Measurements from ENCODE around the gene GGPS1.
A peak's percentile ranks its signal among the peaks of the same experiment; 100 is the strongest.
"Not testable (repeated sequence)": the region's sequence is repeated elsewhere in the genome, so short reads cannot be mapped to it uniquely, and the experiment has no call there.

The GGPS1 gene

DNA sequence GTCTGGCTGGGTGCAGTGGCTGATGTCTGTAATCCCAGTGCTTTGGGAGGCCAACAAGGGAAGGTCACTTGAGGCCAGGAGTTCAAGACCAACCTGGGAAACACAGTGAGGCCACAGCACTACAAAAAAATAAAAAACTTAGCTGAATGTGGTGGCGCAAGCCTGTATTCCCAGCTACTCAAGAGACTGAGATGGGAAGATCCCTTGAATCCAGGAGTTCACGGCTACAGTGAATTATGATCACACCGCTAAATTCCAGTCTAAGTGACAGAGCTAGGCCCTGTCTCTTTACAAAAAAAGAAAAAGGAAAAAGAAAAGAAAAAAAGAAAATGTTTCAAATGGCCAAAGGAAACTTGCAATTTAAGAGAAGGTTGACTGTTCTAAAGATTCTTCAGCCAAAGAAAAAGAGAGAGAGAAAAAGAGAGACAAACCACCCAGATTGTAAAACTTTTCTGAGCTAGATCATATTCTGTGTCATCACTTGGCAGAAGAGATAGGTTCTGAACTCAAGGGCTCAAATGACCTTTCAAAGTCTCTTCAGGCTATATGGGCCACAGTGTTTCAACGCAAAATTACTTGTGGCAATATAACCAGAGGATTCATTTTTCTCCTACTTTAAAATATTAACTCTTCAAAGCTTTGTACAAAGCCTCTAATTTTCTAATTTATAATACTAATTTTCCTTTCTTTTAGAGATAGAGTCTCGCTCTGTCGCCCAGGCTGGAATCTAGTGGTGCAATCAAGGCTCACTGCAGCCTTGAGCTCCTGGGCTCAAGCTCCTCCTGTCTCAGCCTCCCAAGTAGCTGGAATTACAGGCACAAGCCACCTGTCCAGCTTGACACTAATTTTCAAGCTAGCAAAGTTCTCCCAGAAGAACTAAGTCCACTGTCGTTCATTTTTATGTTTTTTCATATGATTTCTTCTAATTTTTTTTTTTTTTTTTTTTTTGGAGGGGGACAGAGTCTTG is 20.9 kb upstream of the GGPS1 start:
- no peak for DNase-seq

DNA sequence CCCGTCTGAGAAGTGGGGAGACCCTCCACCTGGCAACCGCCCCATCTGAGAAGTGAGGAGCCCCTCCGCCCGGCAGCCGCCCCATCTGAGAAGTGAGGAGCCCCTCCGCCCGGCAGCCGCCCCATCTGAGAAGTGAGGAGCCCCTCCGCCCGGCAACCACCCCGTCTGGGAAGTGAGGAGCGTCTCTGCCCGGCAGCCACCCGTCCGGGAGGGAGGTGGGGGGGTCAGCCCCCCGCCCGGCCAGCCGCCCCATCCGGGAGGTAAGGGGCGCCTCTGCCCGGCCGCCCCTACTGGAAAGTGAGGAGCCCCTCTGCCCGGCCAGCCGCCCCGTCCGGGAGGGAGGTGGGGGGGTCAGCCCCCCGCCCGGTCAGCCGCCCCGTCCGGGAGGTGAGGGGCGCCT is 19.2 kb upstream of the GGPS1 start:
- not testable (repeated sequence) for DNase-seq

DNA sequence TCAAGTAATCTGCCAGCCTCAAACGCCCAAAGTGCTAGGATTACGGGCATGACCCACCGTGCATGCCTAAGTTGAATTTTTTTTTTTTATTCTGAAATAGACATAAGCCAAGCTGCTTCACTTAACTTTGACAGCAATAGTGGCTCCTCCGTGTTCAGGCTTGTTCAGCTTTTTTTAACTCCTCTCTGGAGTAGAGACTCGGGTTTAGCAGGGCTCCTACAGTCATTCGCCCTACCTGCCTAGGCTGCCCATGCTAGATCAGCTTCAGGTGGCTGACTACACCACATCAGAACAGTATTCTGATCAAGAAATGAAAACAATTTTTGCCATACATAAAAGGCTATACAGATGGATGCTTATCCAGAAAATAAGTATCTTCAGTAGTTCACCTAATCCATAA is 15.1 kb upstream of the GGPS1 start:
- no peak for DNase-seq

DNA sequence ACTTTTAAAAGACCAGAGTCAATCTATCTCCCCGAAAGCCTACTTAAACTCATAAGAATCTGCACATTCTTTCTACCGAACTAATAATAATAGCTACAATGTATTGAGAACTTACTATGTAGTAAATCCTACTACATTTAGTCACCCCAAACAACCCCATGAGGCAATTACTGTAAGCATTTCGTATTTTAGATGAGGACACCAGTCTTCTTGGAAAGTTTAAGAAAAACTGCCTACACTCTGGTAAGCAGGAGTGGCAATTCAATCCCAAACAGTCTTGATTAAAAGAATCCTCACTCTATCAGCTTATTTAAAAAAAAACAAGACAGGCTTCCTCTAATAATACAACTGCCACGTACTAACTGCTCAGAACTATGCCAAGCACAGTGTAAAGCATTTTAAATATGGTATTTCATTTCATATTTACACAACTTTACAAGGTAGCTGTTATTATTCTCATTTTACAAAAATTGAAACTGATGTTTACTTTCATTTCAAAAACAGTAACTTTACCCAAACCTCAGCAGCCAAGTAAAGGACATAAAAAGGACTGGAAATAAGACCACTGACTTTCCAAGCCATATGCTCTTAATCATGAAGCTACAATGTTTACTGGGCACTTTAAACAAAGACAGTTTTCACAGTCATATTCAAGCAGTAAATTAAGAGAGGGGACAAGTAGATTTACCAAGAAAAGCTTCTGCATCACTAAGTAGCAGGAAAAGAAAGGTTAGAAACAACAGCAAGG is 14.3 kb upstream of the GGPS1 start:
- DNase-seq: no peak

DNA sequence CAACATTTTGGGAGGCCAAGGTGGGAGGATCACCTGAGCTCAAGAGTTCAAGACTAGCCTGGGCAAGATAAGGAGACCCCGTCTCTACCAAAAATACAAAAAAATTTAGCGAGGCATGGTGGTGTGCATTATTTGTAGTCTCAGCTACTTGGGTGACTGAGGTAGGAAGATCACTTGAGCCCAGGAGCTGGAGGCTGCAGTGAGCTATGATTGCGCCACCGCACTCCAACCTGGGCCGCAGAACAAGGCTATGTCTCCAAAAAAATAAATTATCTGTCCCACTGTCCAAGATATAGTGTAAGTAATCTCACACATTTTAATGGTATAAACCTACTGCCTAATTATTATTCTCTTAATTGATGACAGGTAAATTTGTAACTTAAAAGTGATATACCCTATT is 13.2 kb upstream of the GGPS1 start:
- no peak for DNase-seq

DNA sequence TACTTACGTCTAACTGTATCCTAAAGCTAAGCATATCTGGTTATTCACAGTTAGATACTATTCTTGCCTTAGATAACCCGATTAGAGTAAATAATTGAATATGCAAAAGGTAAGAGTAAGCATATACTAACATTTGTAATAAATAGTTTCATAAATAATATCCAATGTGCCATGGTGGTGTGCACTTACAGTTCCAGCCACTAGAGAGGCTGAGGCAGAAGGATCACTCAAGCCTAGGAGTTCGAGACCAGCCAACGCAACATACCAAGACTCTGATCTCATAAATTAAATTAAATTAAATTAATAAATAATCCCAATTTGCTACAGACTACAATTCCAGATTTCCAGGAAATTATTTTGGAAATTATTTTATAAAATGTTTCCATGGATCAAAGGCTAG is 12.6 kb upstream of the GGPS1 start:
- DNase-seq: no peak

GRCh38 chr1:235317168-235317567 is 11.2 kb upstream of the GGPS1 start:
- DNase-seq: no peak

GRCh38 chr1:235319255-235319654 is 9.1 kb upstream of the GGPS1 start:
- DNase-seq: no peak

DNA sequence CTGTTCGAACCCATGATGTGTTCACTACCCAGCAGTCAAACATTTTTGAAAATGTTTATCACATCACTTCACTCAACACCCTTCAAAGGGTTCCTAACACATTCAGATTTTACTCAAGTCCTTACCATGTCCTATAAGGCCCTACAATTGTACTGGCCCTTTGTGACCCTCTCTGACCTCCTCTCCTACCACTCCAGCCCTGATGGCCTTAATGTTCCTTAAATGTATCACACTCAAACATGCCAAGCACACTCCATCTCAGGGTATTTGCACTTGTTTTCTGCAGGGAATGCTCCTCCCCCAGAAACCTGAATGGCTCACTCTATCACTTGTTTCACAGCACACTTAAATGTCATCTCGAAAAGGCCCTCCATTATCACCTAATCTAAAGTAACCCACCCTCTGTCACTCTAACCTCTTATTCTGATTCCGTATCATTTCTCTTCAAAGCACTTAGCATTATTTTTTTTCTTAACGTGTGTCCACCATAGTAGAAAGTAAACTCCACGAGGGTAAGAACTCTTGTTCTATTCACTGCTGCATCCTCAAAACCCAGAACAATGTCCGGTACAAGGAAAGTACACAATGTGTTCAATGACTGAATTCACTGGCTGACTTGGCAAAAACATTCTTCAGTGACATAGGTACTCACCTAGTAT is 7.7 kb upstream of the GGPS1 start:
- no peak for DNase-seq

DNA sequence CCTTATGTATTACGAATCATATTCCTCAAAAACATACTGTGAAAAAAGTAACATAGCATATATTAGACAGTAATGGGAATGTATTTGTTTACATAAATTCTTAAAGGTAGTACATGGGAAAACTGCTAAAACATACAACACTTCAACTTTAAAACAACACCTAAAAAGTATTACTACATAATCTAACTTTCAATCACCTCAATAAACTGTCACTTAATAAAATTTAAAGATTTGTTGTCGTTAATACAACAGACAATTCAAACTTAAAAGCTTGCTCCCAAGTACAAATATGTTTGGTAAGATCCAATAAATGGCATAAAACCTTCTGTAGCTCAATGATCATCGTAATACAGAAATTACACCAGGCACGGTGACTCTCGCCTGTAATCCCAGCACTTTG is 4.1 kb upstream of the GGPS1 start:
- DNase-seq: no peak

DNA sequence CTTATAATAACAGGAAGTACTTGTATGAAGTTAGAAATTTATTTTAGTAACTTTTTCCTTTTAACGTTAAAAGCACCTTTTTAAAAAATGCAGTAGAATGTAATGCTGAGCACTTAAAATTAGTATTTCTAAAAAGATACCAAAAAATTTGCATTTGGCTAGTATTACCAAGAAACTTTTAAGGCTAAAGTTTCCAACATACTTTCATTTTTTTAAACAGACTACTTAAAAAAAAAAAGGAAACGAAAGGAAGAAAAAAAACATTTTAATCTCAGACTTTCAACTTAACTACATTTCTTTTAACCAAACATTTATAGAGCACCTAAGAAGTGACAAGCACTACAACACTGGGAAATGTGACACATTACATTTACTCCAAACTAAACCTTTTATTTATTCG is 3.2 kb upstream of the GGPS1 start:
- DNase-seq: no peak

GRCh38 chr1:235325854-235326253 is 2.5 kb upstream of the GGPS1 start:
- DNase-seq: no peak

- DNase-seq: peak; percentile 74
Observed at GRCh38 chr1:235326719-235327558, 1.4 kb upstream of the GGPS1 start.

- DNase-seq: no peak
Observed at GRCh38 chr1:235327559-235328270, 655 bp upstream of the GGPS1 start, which contains the start of gene ARID4B. Gene ARID4B, minus strand, starts transcription at chr1:235328179. Its CDS starts 1,260 bp downstream, at chr1:235326919.

- DNase-seq: no peak
Observed at GRCh38 chr1:235329139-235329902, 951 bp downstream of the GGPS1 start.

DNA sequence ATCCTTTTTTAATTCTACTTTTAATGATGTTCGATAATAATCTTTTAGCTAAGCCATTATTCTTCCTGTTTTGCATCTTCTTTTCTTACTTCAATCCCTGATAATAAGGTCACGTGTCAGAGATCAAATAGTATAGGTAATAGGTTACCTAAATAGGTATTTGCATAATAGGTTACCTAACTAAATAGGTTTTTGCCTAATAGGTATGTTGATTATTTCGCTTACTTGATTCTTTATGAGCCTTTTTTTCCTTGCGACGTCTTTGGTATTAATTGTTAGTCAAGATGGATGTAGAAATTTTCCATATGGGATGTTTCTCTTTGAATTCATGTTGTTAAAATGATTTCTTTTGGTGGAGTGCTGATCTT is 2.5 kb downstream of the GGPS1 start:
- DNase-seq: no peak

DNA sequence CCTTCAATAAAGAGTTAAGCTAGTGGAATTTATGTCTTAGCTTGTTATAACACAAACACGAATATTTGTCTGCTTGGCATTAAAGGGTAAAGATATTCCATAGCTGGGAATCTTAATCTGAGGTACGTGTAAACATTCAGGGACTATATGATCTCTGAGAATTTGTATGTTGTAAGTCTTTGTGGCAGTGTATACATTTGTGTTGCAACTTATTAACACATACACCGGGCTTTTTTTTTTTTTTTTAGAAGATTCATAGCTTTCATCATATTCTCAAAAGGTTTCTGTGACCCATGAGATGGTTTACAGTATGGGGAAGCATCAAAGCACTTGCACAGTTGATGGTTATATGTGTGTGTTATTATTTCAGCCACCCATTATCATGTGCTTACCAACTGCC is 3.0 kb downstream of the GGPS1 start:
- no peak for DNase-seq

GRCh38 chr1:235336903-235337302 is 8.5 kb downstream of the GGPS1 start:
- DNase-seq: no peak

DNA sequence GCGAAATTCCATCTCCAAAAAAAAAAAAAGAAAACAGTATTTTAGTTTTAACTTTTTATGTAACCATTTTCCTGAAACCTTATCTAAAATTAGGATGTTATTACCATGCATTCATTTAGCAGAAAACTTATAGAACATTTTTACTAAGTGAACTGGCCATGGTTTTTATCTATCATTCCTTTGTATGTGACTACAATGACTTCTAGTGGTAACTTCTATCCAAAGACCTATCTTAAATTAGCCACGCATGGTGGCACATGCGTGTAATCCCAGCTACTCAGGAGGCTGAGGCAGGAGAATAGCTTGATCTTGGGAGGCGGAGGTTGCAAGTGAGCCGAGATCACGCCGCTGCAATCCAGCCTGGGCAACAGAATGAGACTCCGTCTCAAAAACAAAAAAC is 11.4 kb downstream of the GGPS1 start:
- DNase-seq: no peak

GRCh38 chr1:235341334-235341733 is 13.0 kb downstream of the GGPS1 start:
- DNase-seq: no peak

DNA sequence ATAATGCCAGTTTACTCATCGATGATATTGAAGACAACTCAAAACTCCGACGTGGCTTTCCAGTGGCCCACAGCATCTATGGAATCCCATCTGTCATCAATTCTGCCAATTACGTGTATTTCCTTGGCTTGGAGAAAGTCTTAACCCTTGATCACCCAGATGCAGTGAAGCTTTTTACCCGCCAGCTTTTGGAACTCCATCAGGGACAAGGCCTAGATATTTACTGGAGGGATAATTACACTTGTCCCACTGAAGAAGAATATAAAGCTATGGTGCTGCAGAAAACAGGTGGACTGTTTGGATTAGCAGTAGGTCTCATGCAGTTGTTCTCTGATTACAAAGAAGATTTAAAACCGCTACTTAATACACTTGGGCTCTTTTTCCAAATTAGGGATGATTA is 13.7 kb downstream of the GGPS1 start:
- DNase-seq: peak; percentile 8

Data from eye (tissue), 1 donor.